Panc1 (cell line): Measurements from ENCODE around the gene IL22RA1. TPM values are rescaled to one million over a fixed set of nuclear protein-coding genes. Genes with fewer than 3 reads are reported as not detected.

Source experiments
- ATAC-seq: fragments of 200-7000 bp; cut with Tn5 transposase; 2 replicates; pipeline ENCODE4 v1.9.1; 2020; ENCODE audit warnings: mild to moderate bottlenecking, moderate library complexity
- BruUV-seq: library from RNA; stranded (reverse); fragments of 400-500 nt; replicated peaks from 2 replicates; lab custom pipeline; 2021; lab: Mats Ljungman, UMichigan
- CTCF ChIA-PET: fragments of 300-600 bp; sonication (Branson Sonifier 250); formaldehyde crosslinking; loops from one replicate; lab custom pipeline; 2022; ENCODE audit warnings: antibody characterized with exemption; lab: Charles Lee
- POLR2A ChIA-PET: fragments of 300-600 bp; sonication (Branson Sonifier 250); formaldehyde crosslinking; loops from one replicate; lab custom pipeline; 2022; ENCODE audit warnings: antibody characterized with exemption; lab: Charles Lee
- DNase-seq: peaks from one replicate; pipeline ENCODE4 v3.0.0-alpha.2; 2010; ENCODE audit warnings: low read depth, low spot score
- H3K27ac ChIP-seq: 2 replicates; pipeline ENCODE4 v1.5.1; 2011; ENCODE audit warnings: mild to moderate bottlenecking, low read length, inconsistent platforms
- H3K27me3 ChIP-seq: fragments of 200-500 bp; sonication (Bioruptor generic); 2 replicates; pipeline ENCODE4 v1.6.0; 2014; ENCODE audit warnings: low read length, inconsistent platforms; ENCODE audit not compliant: control insufficient read depth, insufficient read depth
- H3K36me3 ChIP-seq: fragments of 200-500 bp; sonication (Bioruptor generic); 2 replicates; pipeline ENCODE4 v1.5.1; 2014; ENCODE audit warnings: inconsistent platforms, mild to moderate bottlenecking, low read length, moderate library complexity; ENCODE audit not compliant: control insufficient read depth, insufficient read depth
- H3K4me1 ChIP-seq: 2 replicates; pipeline ENCODE4 v1.5.1; 2011; ENCODE audit warnings: inconsistent platforms, mild to moderate bottlenecking, low read length, moderate library complexity; ENCODE audit not compliant: control insufficient read depth, insufficient read depth
- H3K4me3 ChIP-seq, 2 experiments: 2 replicates each; pipeline ENCODE4 v1.5.1; 2011 to 2012; ENCODE audit warnings: low read depth in 2 of 2, low read length in 2 of 2, mild to moderate bottlenecking in 2 of 2, inconsistent platforms in 1 of 2, moderate library complexity in 1 of 2
- H3K9me3 ChIP-seq: fragments of 200-500 bp; sonication (Bioruptor generic); 2 replicates; pipeline ENCODE4 v1.5.1; 2014; ENCODE audit warnings: low read depth, mild to moderate bottlenecking, inconsistent platforms, low read length, moderate library complexity; ENCODE audit not compliant: control insufficient read depth, insufficient read depth
- CTCF ChIP-seq: fragments of 450-650 bp; IDR thresholded peaks from 2 replicates; pipeline ENCODE4 v1.5.1; 2017; ENCODE audit warnings: mild to moderate bottlenecking
- POLR2AphosphoS5 ChIP-seq: IDR thresholded peaks from 2 replicates; pipeline ENCODE4 v1.6.1; 2012; ENCODE audit warnings: mild to moderate bottlenecking, low read depth, low read length, moderate library complexity
- REST ChIP-seq, 2 experiments: IDR thresholded peaks; 2 replicates each; pipeline ENCODE4 v1.6.1; 2011 to 2012; ENCODE audit warnings: low read depth in 2 of 2, control low read depth in 1 of 2, low read length in 1 of 2, mild to moderate bottlenecking in 1 of 2, moderate library complexity in 1 of 2; ENCODE audit not compliant: insufficient read depth in 1 of 2
- SIN3A ChIP-seq: IDR thresholded peaks from 2 replicates; pipeline ENCODE4 v1.6.1; 2012; ENCODE audit warnings: low read depth, mild to moderate bottlenecking, low read length, moderate library complexity, borderline replicate concordance; ENCODE audit not compliant: insufficient read depth
- TCF7L2 ChIP-seq: IDR thresholded peaks from 2 replicates; pipeline ENCODE4 v1.6.1; 2011; ENCODE audit warnings: mild to moderate bottlenecking, low read depth, low read length, inconsistent platforms
- in situ Hi-C: cut with HindIII; loops from 2 replicates; pipeline ENCODE4 v1.10.0; 2016; ENCODE audit warnings: low sequenced_read_pairs, low pct_unique_long_range_greater_than_20kb
- intact Hi-C: fragments of 100-400 bp; cut with micrococcal nuclease; formaldehyde crosslinking; loops from one replicate; pipeline ENCODE4 v1.10.0; 2022; ENCODE audit not compliant: unreplicated experiment
- total RNA-seq: library from RNA; stranded (reverse); gene quantifications from one replicate; pipeline ENCODE4 v1.2.1, GENCODE V29; 2021; ENCODE audit not compliant: unreplicated experiment

The IL22RA1 gene
- total RNA-seq, 1 experiment from 2014 or later: 1.1 TPM

GRCh38 chr1:24117132-24117531, 25.8 kb downstream of the IL22RA1 start:
- intact Hi-C loops (no loop called here), in situ Hi-C loops (no loop called here)
- BruUV-seq: no TSS peak
- no peaks in the 10 kb centered on the region for H3K27me3 ChIP-seq
- H3K36me3 ChIP-seq: no peaks in the 10 kb centered on the region
- TF ChIP-seq TCF7L2: no peak
- no peak for TF ChIP-seq REST (IDR thresholded peaks at IDR 0.05; ENCODE audit: insufficient read depth in 1 of 2, low read depth in 2 of 2, low read length in 1 of 2)
- no peak for TF ChIP-seq POLR2AphosphoS5
- TF ChIP-seq CTCF: no peak
- no peak for TF ChIP-seq SIN3A
- POLR2A ChIA-PET: no interaction called here
- no peak overlapping the region for H3K4me3 ChIP-seq
- H3K4me1 ChIP-seq: peaks cover 3% of the 10 kb centered on the region
- no peak for DNase-seq
- H3K9me3 ChIP-seq: no peaks in the 10 kb centered on the region
- no peak for ATAC-seq
- no peak overlapping the region for H3K27ac ChIP-seq
- CTCF ChIA-PET: no interaction called here

- no peaks in the 10 kb centered on the region for H3K27me3 ChIP-seq
Measured at GRCh38 chr1:24114753-24115152, 28.2 kb downstream of the IL22RA1 start.

More at GRCh38 chr1:24114753-24115152, 28.2 kb downstream of the IL22RA1 start:
- TF ChIP-seq TCF7L2: no peak
- TF ChIP-seq SIN3A: no peak
- TF ChIP-seq POLR2AphosphoS5: no peak
- no peak for TF ChIP-seq CTCF
- TF ChIP-seq REST (IDR thresholded peaks at IDR 0.05; ENCODE audit: insufficient read depth in 1 of 2, low read depth in 2 of 2, low read length in 1 of 2): no peak
- no peak overlapping the region for H3K4me3 ChIP-seq
- BruUV-seq: no TSS peak
- POLR2A ChIA-PET: interaction anchor here (0.7 kb wide), 1 partner anchor 41 kb away, joined by 4 read pairs; no protein-coding TSS in a partner anchor
- no peaks in the 10 kb centered on the region for H3K9me3 ChIP-seq
- in situ Hi-C loops: no loop called here
- CTCF ChIA-PET: interaction anchor here (0.6 kb wide), 2 partner anchors 44 to 118 kb away, joined by 4 to 7 read pairs; no protein-coding TSS in a partner anchor
- ATAC-seq (no peak), DNase-seq (no peak)
- intact Hi-C loops: loop anchor here (5.0 kb wide), 1 partner anchor 42 kb away; no protein-coding TSS in a partner anchor
- no peaks in the 10 kb centered on the region for H3K36me3 ChIP-seq
- H3K27ac ChIP-seq: no peak overlapping the region
- H3K4me1 ChIP-seq: peaks cover 8% of the 10 kb centered on the region
